ENCODE results near the gene PWWP2A. TPM values are rescaled to one million over a fixed set of nuclear protein-coding genes. Genes with fewer than 3 reads are reported as not detected.

The PWWP2A gene
- total and polyA plus RNA-seq, 2 of the 8 experiments (the other 6 are each of a cell fraction or from before 2014, with no cell fraction given) = 18.5 to 63.0 TPM

DNA sequence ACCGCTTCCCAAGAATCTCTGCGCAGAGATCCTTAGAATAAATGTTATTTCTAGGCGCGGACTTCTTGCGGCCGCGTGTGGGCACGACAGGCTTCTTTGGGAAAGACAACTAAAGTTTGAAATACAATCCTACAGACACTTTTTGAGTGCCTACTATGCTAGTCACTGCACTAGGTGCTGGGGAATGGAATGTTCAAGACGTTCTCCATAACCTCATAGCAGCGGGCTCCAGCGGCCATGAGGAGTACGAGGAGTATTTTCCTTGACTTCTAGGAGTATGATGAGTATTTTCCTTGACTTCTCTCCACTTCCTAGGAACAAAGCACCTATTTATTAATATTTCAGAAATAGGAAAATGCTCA lies 636 bp upstream of the PWWP2A start (continued):
- TF ChIP-seq, protein P1, sequence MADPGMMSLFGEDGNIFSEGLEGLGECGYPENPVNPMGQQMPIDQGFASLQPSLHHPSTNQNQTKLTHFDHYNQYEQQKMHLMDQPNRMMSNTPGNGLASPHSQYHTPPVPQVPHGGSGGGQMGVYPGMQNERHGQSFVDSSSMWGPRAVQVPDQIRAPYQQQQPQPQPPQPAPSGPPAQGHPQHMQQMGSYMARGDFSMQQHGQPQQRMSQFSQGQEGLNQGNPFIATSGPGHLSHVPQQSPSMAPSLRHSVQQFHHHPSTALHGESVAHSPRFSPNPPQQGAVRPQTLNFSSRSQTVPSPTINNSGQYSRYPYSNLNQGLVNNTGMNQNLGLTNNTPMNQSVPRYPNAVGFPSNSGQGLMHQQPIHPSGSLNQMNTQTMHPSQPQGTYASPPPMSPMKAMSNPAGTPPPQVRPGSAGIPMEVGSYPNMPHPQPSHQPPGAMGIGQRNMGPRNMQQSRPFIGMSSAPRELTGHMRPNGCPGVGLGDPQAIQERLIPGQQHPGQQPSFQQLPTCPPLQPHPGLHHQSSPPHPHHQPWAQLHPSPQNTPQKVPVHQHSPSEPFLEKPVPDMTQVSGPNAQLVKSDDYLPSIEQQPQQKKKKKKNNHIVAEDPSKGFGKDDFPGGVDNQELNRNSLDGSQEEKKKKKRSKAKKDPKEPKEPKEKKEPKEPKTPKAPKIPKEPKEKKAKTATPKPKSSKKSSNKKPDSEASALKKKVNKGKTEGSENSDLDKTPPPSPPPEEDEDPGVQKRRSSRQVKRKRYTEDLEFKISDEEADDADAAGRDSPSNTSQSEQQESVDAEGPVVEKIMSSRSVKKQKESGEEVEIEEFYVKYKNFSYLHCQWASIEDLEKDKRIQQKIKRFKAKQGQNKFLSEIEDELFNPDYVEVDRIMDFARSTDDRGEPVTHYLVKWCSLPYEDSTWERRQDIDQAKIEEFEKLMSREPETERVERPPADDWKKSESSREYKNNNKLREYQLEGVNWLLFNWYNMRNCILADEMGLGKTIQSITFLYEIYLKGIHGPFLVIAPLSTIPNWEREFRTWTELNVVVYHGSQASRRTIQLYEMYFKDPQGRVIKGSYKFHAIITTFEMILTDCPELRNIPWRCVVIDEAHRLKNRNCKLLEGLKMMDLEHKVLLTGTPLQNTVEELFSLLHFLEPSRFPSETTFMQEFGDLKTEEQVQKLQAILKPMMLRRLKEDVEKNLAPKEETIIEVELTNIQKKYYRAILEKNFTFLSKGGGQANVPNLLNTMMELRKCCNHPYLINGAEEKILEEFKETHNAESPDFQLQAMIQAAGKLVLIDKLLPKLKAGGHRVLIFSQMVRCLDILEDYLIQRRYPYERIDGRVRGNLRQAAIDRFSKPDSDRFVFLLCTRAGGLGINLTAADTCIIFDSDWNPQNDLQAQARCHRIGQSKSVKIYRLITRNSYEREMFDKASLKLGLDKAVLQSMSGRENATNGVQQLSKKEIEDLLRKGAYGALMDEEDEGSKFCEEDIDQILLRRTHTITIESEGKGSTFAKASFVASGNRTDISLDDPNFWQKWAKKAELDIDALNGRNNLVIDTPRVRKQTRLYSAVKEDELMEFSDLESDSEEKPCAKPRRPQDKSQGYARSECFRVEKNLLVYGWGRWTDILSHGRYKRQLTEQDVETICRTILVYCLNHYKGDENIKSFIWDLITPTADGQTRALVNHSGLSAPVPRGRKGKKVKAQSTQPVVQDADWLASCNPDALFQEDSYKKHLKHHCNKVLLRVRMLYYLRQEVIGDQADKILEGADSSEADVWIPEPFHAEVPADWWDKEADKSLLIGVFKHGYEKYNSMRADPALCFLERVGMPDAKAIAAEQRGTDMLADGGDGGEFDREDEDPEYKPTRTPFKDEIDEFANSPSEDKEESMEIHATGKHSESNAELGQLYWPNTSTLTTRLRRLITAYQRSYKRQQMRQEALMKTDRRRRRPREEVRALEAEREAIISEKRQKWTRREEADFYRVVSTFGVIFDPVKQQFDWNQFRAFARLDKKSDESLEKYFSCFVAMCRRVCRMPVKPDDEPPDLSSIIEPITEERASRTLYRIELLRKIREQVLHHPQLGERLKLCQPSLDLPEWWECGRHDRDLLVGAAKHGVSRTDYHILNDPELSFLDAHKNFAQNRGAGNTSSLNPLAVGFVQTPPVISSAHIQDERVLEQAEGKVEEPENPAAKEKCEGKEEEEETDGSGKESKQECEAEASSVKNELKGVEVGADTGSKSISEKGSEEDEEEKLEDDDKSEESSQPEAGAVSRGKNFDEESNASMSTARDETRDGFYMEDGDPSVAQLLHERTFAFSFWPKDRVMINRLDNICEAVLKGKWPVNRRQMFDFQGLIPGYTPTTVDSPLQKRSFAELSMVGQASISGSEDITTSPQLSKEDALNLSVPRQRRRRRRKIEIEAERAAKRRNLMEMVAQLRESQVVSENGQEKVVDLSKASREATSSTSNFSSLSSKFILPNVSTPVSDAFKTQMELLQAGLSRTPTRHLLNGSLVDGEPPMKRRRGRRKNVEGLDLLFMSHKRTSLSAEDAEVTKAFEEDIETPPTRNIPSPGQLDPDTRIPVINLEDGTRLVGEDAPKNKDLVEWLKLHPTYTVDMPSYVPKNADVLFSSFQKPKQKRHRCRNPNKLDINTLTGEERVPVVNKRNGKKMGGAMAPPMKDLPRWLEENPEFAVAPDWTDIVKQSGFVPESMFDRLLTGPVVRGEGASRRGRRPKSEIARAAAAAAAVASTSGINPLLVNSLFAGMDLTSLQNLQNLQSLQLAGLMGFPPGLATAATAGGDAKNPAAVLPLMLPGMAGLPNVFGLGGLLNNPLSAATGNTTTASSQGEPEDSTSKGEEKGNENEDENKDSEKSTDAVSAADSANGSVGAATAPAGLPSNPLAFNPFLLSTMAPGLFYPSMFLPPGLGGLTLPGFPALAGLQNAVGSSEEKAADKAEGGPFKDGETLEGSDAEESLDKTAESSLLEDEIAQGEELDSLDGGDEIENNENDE (IDR thresholded peaks at IDR 0.05; ENCODE audit: insufficient replicate concordance, low read length) = no peak
- TF ChIP-seq ZNF274 (IDR thresholded peaks at IDR 0.05; ENCODE audit: borderline replicate concordance, extremely low read depth, low read length) (no peak), EZH2 (IDR thresholded peaks at IDR 0.05; ENCODE audit: low read depth, low read length, severe bottlenecking) (no peak), HDAC2 (IDR thresholded peaks at IDR 0.05; ENCODE audit: borderline replicate concordance in 1 of 2, low read depth in 2 of 2, low read length in 2 of 2) (peak; percentile 92 to 96; a peak in 2 of 4 replicates), POLR2A (IDR thresholded peaks at IDR 0.05; ENCODE audit: control extremely low read depth in 1 of 2, low read depth in 2 of 2, low read length in 2 of 2) (no peak), CBX8 (IDR thresholded peaks at IDR 0.05; ENCODE audit: borderline replicate concordance, low read depth, low read length) (no peak), KDM1A (IDR thresholded peaks at IDR 0.05; ENCODE audit: borderline replicate concordance, low read length) (peak; percentile 99), SUZ12 (IDR thresholded peaks at IDR 0.05; ENCODE audit: low read length) (no peak), TEAD4 (IDR thresholded peaks at IDR 0.05; ENCODE audit: low read depth, low read length) (peak; percentile 68; the same call in 1 of the 2 replicates), EP300 (IDR thresholded peaks at IDR 0.05; ENCODE audit: borderline replicate concordance in 1 of 2, low read depth in 2 of 2, low read length in 2 of 2) (no peak)
- TF ChIP-seq, protein P2, sequence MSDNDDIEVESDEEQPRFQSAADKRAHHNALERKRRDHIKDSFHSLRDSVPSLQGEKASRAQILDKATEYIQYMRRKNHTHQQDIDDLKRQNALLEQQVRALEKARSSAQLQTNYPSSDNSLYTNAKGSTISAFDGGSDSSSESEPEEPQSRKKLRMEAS (IDR thresholded peaks at IDR 0.05) = 0 out of 2 replicates have a peak, but pooled peaks have one; percentile 48
